Coronary artery (tissue), 2 donors: ENCODE results near the gene ACR.

Experiments used
- DNase-seq: peaks from one replicate; pipeline ENCODE4 v3.0.0-alpha.2; 2017; ENCODE audit warnings: low spot score
- H3K27ac ChIP-seq, 2 donors: fragments of 200-600 bp; sonication (generic); one replicate each; pipeline ENCODE4 v1.5.1; 2016 to 2019
- H3K4me3 ChIP-seq: fragments of 200-600 bp; sonication (generic); 2 replicates; pipeline ENCODE4 v1.5.1; 2016; ENCODE audit warnings: mild to moderate bottlenecking, moderate library complexity
- CTCF ChIP-seq: fragments of 200-600 bp; sonication (generic); IDR thresholded peaks from one replicate; pipeline ENCODE4 v1.5.1; 2019; ENCODE audit warnings: antibody characterized with exemption

The ACR gene

DNA sequence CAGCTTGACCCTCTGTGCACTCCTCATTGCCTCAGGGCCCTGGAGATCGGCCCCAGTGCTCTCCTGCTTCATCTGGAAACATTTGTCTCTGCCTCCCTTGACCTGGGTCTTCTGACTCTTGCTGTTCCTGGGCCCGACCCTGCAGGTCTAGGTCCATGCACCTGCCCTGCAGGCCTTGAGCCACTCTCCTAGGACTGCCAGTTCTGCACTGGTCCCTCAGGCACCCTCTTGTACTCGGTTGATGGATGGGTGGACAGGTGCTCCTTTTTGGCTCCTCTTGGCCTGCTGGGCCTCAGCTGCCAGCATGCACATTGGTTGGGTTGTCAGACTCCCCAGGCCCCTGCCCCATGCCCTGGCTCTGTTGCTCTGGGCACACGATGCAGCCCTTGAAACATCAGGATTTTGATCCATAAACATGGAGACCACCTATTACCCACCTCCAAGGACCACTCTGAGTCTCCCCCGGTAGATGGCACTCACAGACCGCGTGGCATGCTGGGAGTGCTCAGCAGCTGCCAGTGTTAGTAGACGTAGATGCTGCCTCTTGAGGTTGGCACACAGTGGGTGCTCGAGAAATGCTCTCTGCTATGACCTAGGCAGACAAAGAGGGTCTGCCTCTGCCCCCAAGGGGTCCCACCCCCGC, 20.2 kb upstream of the ACR start:
- DNase-seq = no peak
- Histone ChIP-seq H3K4me3 (no peak overlapping the region), H3K27ac (no peak overlapping the region)
- TF ChIP-seq CTCF = no peak

DNA sequence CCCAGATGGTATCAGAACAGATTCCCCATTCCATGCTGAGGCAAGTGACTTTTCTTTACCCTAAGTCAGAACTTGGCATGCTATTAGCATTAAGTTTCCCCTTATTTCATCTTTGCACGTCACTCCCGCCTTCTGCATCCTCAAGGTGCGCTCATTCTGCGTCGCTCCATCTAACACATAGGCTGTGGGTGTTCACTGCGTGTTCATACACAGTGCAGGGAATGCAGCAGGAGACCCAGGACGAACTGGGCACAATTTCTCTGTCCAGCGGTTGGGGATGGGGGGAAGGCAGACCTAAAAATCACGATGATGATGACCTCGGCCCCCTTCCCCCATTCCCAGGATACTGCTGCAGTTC, 19.7 kb upstream of the ACR start:
- no peak for TF ChIP-seq CTCF
- Histone ChIP-seq H3K27ac (no peak overlapping the region), H3K4me3 (no peak overlapping the region)
- DNase-seq = no peak

DNA sequence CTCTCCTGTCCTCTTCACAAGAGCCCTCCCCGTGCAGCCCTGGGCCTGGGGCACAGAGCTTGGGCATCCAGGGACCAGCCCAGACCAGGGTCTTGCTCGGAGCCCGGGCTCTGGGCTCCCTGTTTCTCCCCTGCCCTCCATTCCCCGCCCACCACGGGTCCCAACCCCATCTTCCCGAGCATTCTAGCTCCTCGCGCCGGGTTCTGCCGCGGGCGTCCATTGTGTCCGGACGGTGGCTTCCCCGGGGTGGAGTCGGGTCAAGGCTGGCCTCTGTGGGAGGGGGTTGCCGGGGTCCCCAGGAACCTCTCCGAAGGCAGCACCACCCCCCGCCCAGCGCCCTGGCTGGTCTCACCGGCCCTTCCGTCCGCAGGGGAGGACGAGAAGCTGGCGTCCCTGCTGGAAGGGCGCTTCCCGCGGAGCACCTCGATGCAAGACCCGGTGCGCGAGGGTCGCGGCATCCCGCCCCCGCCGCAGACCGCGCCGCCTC, 18.1 kb upstream of the ACR start:
- H3K4me3 ChIP-seq = peak overlapping the region; percentile 40
- no peak for TF ChIP-seq CTCF
- no peak for DNase-seq
- no peak overlapping the region for H3K27ac ChIP-seq

- no peak for DNase-seq
- TF ChIP-seq CTCF = no peak
- Histone ChIP-seq H3K4me3 (peak overlapping the region; percentile 40), H3K27ac (no peak overlapping the region)
Measured at GRCh38 chr22:50720301-50721256, 17.4 kb upstream of the ACR start.

GRCh38 chr22:50721257-50721844, 16.7 kb upstream of the ACR start:
- no peak overlapping the region for H3K27ac ChIP-seq
- H3K4me3 ChIP-seq = no peak overlapping the region
- no peak for TF ChIP-seq CTCF
- DNase-seq = no peak

DNA sequence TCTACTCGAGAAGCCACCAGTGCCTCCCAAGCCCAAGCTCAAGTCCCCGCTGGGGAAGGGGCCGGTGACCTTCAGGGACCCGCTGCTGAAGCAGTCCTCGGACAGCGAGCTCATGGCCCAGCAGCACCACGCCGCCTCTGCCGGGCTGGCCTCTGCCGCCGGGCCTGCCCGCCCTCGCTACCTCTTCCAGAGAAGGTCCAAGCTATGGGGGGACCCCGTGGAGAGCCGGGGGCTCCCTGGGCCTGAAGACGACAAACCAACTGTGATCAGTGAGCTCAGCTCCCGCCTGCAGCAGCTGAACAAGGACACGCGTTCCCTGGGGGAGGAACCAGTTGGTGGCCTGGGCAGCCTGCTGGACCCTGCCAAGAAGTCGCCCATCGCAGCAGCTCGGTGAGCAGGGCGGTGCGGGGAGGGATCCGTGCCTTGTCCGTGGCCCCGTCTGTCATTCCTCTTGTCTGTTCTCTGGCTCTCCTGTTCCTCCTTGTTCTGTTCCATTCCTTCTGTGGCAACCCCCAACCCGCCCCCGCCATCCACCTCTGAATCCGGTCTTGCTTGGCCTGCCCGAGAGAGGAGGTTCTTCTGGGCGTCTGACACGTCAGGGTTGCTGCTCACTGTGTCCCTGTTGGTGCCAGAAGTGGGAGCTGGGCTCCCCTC, 15.8 kb upstream of the ACR start:
- H3K4me3 ChIP-seq = no peak overlapping the region
- DNase-seq = no peak
- TF ChIP-seq CTCF = no peak
- H3K27ac ChIP-seq = no peak overlapping the region
